ENCODE results near the gene WDR17. TPM values are rescaled to one million over a fixed set of nuclear protein-coding genes. Genes with fewer than 3 reads are reported as not detected.
A peak's percentile ranks its signal among the peaks of the same experiment; 100 is the strongest.

WDR17 gene
- total RNA-seq, 1 donor from 2014 or later, result 1.8 TPM

DNA sequence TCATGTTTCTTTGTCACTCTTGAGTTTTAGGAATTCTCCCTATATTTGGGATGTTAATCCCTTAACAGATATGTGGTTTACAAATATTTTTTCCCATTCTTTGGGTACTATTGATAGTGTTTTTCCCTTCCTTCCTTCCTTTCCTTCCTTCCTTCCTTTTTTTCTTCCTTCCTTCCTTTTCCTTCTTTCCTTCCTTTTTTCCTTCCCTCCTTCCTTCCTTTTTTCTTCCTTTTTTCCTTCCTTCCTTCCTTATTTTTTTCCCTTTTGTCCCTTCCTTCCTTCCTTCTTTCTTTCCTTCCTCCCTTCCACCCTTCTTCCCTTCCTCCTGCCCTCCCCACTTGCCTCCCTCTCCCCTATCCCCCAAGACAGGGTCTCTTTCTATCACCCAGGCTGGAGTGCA is 42.1 kb downstream of the WDR17 start:
- H3K9me3 ChIP-seq (ENCODE audit: insufficient read depth, low read depth, low read length), result no peaks in the 10 kb centered on the region
- H3K27me3 Mint-ChIP-seq (ENCODE audit: low read depth, unreplicated experiment), result no peaks in the 10 kb centered on the region
- H3K4me1 ChIP-seq (ENCODE audit: insufficient read depth, low read length), result no peaks in the 10 kb centered on the region
- no peak overlapping the region for H3K4me3 ChIP-seq (ENCODE audit: insufficient read depth, low read depth, low read length)
- no peaks in the 10 kb centered on the region for H4K20me1 ChIP-seq (ENCODE audit: insufficient read depth, low read length)
- no peaks in the 10 kb centered on the region for H3K36me3 ChIP-seq (ENCODE audit: insufficient read depth, low read length)
- no peaks in the 10 kb centered on the region for H3K4me1 Mint-ChIP-seq (ENCODE audit: low read depth, unreplicated experiment)
- H3K27ac Mint-ChIP-seq (ENCODE audit: unreplicated experiment), result no peak overlapping the region
- no peak for DNase-seq (ENCODE audit: low read depth)
- no peak overlapping the region for H3K27ac ChIP-seq (ENCODE audit: low read depth, low read length)
- H3K4me2 ChIP-seq (ENCODE audit: low read length), result no peak overlapping the region
- no peak overlapping the region for H2AFZ ChIP-seq (ENCODE audit: low read depth, low read length)
- no peaks in the 10 kb centered on the region for H3K36me3 Mint-ChIP-seq (ENCODE audit: low read depth, unreplicated experiment)
- no peaks in the 10 kb centered on the region for H3K79me2 ChIP-seq (ENCODE audit: insufficient read depth, low read length)
- TF ChIP-seq, protein P1, sequence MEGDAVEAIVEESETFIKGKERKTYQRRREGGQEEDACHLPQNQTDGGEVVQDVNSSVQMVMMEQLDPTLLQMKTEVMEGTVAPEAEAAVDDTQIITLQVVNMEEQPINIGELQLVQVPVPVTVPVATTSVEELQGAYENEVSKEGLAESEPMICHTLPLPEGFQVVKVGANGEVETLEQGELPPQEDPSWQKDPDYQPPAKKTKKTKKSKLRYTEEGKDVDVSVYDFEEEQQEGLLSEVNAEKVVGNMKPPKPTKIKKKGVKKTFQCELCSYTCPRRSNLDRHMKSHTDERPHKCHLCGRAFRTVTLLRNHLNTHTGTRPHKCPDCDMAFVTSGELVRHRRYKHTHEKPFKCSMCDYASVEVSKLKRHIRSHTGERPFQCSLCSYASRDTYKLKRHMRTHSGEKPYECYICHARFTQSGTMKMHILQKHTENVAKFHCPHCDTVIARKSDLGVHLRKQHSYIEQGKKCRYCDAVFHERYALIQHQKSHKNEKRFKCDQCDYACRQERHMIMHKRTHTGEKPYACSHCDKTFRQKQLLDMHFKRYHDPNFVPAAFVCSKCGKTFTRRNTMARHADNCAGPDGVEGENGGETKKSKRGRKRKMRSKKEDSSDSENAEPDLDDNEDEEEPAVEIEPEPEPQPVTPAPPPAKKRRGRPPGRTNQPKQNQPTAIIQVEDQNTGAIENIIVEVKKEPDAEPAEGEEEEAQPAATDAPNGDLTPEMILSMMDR (IDR thresholded peaks at IDR 0.05; ENCODE audit: insufficient read depth, low read depth, low read length), result no peak
- no peak for TF ChIP-seq EZH2 (IDR thresholded peaks at IDR 0.05; ENCODE audit: insufficient read depth, low read length)
- no peak overlapping the region for H3K4me3 Mint-ChIP-seq (ENCODE audit: unreplicated experiment)
- no peak for FAIRE-seq
- no peaks in the 10 kb centered on the region for H3K27me3 ChIP-seq (ENCODE audit: insufficient read depth, low read length)
- peaks cover 7% of the 10 kb centered on the region for H3K9me3 Mint-ChIP-seq (ENCODE audit: unreplicated experiment)
- H3K9ac ChIP-seq (ENCODE audit: low read length), result no peak overlapping the region

GRCh38 chr4:176123710-176124407 is 58.2 kb downstream of the WDR17 start:
- no peaks in the 10 kb centered on the region for H3K9me3 Mint-ChIP-seq (ENCODE audit: unreplicated experiment)
- H3K4me3 Mint-ChIP-seq (ENCODE audit: unreplicated experiment), result no peak overlapping the region
- no peaks in the 10 kb centered on the region for H3K79me2 ChIP-seq (ENCODE audit: insufficient read depth, low read length)

More at GRCh38 chr4:176123710-176124407, 58.2 kb downstream of the WDR17 start:
- H2AFZ ChIP-seq (ENCODE audit: low read depth, low read length), result no peak overlapping the region
- H3K36me3 ChIP-seq (ENCODE audit: insufficient read depth, low read length), result no peaks in the 10 kb centered on the region
- no peak overlapping the region for H3K27ac ChIP-seq (ENCODE audit: low read depth, low read length)
- no peaks in the 10 kb centered on the region for H4K20me1 ChIP-seq (ENCODE audit: insufficient read depth, low read length)
- FAIRE-seq, result no peak
- no peak overlapping the region for H3K4me2 ChIP-seq (ENCODE audit: low read length)
- Mint-ChIP-seq H3K4me1 (ENCODE audit: low read depth, unreplicated experiment) (no peaks in the 10 kb centered on the region), H3K36me3 (ENCODE audit: low read depth, unreplicated experiment) (no peaks in the 10 kb centered on the region), H3K27ac (ENCODE audit: unreplicated experiment) (no peak overlapping the region), H3K27me3 (ENCODE audit: low read depth, unreplicated experiment) (no peaks in the 10 kb centered on the region)
- no peak for TF ChIP-seq EZH2 (IDR thresholded peaks at IDR 0.05; ENCODE audit: insufficient read depth, low read length)
- TF ChIP-seq, protein P1 (IDR thresholded peaks at IDR 0.05; ENCODE audit: insufficient read depth, low read depth, low read length), result peak; percentile 62
- no peaks in the 10 kb centered on the region for H3K27me3 ChIP-seq (ENCODE audit: insufficient read depth, low read length)
- no peak overlapping the region for H3K4me3 ChIP-seq (ENCODE audit: insufficient read depth, low read depth, low read length)
- DNase-seq (ENCODE audit: low read depth), result peak; percentile 2
- H3K4me1 ChIP-seq (ENCODE audit: insufficient read depth, low read length), result no peaks in the 10 kb centered on the region
- H3K9ac ChIP-seq (ENCODE audit: low read length), result no peak overlapping the region
- no peaks in the 10 kb centered on the region for H3K9me3 ChIP-seq (ENCODE audit: insufficient read depth, low read depth, low read length)
